Measurements from ENCODE around the gene PROM1.
A peak's percentile ranks its signal among the peaks of the same experiment; 100 is the strongest.

PROM1 gene, protein sequence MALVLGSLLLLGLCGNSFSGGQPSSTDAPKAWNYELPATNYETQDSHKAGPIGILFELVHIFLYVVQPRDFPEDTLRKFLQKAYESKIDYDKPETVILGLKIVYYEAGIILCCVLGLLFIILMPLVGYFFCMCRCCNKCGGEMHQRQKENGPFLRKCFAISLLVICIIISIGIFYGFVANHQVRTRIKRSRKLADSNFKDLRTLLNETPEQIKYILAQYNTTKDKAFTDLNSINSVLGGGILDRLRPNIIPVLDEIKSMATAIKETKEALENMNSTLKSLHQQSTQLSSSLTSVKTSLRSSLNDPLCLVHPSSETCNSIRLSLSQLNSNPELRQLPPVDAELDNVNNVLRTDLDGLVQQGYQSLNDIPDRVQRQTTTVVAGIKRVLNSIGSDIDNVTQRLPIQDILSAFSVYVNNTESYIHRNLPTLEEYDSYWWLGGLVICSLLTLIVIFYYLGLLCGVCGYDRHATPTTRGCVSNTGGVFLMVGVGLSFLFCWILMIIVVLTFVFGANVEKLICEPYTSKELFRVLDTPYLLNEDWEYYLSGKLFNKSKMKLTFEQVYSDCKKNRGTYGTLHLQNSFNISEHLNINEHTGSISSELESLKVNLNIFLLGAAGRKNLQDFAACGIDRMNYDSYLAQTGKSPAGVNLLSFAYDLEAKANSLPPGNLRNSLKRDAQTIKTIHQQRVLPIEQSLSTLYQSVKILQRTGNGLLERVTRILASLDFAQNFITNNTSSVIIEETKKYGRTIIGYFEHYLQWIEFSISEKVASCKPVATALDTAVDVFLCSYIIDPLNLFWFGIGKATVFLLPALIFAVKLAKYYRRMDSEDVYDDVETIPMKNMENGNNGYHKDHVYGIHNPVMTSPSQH

DNA sequence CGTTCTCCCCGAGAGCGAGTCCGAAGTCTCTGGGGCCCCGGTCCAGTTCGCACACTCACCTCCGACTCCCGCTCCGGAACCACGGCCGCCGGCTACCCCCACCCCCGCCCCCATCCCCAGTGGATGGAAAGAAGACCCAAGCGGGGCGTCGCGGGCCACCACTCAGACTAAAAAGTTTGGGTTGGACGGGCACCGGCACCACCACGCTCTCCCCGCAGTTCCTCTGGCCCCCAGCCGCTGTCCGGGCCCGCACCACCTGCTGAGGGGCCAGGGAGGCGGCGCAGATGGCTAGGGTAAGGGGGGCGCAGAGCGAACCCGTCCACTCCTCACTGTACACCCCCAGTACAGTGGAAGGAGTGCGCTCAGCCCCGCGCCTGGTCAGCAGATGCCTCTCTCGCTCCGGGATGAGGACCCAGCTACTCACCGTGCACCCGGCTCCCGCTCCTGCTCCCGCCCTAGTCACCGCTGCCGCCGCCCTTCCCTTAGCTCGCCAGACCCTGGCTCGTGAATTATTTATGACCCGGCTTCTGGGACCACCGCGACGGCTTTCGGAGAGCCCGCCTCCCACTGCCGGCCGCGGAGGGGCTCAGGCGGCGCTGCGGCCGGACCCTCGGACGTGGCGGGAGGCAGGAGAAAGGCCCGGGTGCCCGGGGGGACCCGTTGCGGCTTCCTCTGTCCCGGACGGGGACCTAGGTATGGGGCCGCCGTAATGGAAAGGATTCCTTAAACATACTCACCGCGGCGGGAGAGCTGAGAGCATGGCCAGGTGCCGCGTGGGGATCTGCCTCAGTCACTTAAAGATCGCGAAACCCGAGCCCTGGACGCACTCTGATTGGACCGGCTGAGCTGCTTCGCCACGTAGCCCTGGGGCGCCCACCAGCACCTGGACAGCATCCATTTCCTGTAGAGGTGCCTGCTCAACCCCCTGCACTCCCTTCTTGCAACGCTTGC is at the start of gene PROM1:
TSS of gene PROM1 (minus strand) at position 783 of the 951 bp plus-strand sequence. CDS start 8,117 bp downstream, outside the sequence.
- peak; percentile 28 for DNase-seq (ENCODE audit: low spot score)

DNA sequence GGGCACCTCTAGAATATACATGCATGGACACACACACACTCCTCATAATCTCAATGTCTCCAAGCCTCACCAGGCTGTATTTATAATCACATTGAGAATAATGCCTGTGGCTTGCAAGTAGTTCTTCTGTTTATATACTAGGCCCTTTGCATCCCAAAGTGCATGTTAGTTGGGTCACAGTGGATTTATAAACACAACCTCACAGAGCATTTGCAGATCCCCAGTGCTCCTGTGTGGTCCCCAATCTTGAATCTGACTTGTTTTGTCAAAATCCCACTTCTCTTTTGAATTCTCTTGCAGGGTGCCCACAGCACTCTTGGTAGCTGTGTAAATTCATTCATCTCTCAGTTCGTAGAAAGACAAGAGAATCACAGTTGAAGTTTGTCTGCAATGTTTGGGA is 49.6 kb upstream of the PROM1 start:
- DNase-seq (ENCODE audit: low spot score): no peak

DNA sequence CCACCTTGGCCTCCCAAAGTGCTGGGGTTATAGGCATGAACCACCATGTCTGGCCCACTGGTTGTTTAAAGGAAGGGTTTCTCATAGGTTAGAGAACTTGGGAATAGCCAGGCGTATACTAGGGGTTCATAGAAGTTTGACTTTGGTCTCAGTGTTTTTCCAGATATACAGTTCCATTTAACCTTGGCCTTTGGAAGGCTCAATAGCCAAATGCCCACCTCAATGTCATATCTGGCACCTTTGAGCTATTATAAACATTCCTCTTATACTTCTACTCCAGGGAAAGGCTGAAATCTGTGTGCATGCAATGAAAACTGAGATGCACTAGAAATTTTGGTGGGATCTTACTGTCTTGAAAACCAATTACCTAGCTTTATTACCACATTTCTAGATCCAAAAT is 47.5 kb upstream of the PROM1 start:
- DNase-seq (ENCODE audit: low spot score): no peak

DNA sequence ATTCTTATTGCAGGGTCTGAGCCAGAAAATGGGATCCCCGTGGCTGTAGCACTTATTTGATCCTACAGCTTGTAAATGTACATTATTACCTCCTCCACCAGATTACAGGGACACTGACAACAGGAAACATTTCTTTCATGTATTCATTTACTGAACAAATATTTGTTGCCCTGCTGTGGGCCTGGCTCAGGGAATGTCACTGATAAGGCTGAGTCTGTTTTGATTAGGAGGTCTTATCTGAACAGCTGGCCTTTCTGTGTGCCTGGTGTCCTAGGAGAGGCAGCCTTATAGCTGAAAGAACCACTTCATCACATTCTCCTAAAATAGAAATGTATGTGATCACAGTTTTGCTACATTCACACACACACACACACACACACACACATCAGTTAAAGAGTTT is 45.5 kb upstream of the PROM1 start:
- DNase-seq (ENCODE audit: low spot score): no peak

DNA sequence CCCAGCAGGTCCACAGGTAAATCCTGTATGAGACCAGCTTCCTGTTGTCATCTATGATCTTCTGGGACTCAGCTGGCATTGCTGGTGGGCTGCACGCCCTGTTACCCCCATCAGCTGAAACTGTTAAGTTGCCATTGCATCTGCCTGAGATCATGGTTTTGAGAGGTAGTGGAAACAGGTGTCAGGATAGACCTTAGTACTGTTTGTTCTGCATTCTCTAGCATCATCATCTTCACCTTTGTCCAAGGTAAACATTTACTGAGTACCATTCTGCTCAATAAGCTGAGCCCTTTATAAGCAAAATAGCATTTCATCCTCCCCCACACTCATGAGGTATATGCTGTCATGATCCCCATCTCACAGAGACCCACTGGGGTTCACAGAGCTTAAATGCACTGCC is 42.9 kb upstream of the PROM1 start:
- DNase-seq (ENCODE audit: low spot score): no peak

DNA sequence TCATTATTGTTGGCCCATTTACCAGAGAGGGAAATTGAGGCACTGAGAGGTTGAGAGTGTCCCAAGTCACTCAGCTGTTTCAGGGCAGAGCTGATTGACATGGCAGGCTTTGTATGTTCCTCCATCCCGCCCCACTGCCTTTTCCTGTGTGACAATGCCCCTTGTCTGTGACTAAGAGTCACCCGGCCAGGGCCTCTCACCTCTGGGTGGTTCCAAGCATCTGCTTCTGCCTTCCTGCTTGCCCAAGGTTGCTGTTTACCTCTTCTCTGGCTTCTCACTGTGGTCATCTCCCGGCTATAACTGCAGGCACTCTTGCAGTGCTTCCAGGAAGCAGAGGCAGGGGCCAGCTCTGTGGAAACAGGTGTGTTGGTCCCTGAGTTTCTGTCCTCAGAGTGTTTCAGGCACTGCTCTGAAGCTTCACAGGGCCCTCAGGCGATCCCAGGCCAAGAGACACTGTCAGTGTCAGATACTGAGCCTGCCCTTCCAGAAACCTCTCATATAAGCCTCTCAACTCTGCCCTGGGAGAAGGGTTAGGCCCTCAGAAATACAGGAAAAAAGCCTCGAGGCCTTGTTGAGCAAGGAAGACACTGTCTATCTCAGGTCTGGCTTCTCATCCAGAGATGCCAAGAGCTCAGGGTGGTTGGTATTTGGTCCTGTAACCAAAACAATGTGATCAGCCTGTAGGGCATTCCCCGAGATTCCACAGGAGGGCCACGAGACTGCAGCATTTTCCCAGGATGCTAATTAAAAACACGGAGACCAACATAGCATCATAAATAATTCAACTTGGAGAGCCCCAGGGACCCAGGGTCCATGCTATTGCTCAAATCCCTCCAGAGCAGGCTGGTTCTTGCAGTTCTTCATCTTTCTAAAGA is 42.0 kb upstream of the PROM1 start:
- DNase-seq (ENCODE audit: low spot score): no peak

DNA sequence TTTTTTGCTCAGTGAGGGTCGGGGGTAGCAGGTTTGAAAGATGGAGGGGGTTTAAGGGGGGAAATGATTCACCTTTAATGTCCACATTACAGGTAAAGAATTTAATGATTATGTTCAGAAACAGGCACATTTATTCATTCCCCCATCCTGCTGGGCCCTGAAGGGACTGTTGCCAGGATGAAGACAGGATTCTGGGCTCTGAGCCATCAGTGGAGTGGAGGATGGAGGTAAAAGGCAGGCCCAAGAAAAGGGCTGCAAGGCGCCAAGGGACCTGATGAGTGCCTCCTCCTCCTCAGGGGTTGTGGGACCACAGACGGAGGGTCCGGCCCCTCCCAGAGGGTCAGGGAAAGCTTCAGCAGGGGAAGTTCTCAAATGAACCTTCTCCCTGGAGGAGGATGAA is 40.4 kb upstream of the PROM1 start:
- DNase-seq (ENCODE audit: low spot score): no peak

DNA sequence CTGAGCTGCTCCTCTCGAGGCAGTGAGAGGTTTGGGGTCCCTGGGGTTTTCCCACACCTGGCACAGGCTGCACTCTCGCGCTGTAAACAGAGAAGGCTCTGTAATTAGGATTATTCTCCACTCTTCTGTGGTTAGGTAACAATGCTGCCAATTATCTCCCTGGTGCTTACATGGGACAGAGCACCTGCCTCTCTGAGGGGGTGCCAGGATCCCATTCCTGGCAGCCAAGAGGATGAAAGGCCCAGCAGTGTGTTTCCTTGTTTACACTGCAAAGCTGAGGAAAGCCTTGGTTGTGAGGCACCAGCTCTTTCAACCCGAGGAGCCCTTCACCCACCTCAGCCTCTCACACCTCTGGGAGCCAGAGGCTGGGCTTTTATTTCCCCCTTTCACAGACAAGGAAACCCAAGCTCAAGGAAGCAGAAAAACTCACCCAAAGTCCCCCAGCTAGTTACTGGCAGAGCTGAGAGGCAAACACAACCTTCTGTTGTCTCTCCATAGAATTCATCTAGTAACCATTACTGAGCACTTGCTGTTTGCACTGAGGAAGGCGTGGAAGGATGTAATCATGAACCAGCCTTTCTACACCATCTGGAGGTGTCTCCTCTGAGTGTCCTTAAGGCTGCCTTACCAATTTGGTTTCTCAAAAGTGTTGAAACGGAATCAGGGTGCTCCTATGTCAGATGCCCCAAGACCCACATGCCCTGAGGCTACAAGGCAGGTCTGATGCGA is 39.7 kb upstream of the PROM1 start:
- DNase-seq (ENCODE audit: low spot score): no peak

DNA sequence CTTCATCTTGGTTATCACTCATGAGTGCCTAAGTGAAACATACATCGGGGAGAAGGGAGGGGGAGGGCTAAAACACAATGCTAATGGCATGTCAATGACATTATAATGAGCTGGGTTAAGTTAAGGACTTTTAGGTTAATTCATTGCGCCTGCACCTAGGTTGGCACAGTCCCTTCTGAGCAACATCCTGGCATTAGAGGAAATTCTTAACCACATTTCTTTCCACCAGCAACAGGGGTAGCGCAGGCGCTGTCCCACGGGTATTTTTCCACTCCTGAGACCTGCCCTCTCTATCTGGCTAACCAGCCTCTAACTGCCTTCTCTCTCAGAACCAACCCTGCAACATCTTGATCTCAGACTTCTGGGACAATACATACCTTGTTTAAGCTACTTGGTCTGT is 39.0 kb upstream of the PROM1 start:
- DNase-seq (ENCODE audit: low spot score): no peak

DNA sequence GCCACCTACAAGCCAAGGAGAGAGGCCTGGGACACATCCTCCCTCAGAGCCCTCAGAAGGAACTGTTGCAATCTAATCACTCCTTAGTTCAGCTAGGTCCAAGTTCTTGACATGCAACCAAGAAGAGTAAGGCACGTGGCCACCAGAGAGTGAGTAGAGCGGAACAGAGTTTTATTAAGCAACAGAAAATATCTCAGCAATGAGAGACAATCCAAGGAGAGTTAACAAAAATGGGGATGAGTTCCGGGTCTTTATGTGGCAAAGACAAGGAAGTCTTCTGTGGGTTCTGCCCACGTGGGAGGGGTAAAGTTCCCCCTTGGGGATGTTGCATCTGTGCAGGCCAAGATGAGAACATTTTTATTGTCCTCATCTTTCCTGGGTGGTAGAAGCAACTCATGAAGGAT is 38.5 kb upstream of the PROM1 start:
- no peak for DNase-seq (ENCODE audit: low spot score)

DNA sequence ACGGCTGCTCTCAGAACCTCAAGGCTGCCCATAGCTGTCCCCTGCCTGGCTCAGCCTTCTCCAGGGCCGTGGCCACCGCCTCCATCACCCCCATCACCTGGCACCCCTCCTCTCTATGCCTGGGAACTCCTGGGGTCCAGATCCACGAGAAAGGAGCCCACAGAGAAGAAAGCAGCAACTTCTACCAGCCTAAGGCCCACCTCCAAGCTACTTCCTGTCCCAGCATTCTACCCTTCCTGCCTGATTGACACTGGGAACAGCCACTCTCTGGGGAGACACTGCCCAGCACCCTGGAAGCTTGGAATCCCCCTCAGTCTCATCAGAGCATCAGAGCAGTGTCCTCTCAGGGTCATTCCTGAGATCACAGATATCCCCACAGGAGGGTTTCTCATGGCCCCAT is 36.9 kb upstream of the PROM1 start:
- no peak for DNase-seq (ENCODE audit: low spot score)

DNA sequence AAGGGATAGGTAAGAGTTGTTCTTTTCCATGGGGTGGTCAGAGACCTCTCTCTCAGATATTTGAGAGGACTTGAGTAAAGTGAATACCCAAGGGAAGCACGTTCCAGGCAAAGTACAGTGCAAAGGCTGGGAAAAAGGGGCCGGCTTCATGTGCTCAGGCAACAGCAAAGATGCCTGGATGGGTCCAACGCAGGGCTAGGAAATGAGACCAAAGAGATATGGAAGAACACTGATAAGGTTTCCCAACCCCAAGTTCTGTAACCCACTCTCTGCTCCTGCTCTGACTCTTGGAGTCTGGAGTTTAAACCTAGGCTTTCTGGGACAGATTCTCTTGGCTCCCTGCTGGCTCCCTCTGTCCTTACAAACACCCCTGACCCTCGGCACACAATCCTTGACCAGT is 36.2 kb upstream of the PROM1 start:
- DNase-seq (ENCODE audit: low spot score): no peak

DNA sequence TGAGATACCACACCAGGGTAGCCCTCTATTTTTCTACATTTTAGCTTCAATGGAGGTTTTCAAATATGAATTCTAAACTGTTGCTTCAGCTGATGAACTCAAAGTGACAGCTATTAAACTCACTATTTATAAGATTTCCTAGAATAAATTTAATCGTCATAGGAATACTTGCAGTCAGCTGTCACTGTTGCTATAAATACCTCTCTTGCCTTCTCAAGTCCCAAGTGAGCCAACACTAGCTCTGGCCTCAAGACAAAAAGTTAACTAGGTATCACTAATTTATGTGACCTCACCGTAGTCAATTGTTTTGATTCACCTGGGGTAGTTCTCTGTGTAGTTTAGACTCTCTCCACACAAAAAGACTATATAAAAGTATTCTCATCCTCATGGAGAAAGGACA is 34.3 kb upstream of the PROM1 start:
- DNase-seq (ENCODE audit: low spot score): no peak

DNA sequence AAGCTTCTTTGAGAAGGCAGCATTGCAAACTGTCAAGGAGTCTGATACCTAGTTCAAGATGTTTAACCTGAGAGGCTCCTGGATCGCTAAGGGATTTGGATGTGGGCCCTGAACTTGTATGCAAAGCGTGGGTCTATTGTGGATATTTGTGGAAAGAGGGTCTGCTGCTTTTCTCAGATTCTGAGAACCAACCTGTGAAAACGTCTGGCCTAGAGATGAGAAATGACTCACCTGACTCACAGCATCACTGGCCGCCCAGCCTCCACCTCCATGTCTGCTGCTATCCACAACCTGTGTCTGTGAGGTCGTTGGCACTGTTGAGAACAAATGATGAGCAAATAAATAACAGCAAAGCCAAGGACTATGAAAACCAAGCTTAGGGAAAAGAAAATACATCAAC is 33.3 kb upstream of the PROM1 start:
- no peak for DNase-seq (ENCODE audit: low spot score)

DNA sequence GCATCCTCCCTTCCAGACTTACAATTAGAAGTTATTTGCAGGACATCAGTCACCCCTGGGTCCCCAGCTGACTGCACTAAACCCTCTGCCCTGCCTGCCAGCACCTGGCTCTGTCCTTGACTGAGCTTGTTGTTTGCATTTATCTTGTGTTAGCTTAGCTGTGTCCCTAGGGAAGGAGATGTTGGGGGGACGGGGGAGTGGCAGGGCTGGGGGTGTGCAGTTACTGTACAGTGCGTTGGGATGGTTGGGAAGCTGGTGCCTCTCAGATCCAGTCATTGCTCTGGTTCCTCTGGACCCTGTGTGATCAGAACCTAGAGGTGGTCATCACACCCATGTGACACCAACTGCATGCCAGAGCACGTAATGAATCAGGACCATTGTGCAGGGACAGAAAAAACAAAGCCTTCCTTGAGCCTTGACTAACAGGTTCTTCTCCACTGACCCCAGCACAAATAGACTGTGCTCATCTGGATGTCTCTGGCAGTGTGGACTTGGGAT is 32.7 kb upstream of the PROM1 start:
- no peak for DNase-seq (ENCODE audit: low spot score)

DNA sequence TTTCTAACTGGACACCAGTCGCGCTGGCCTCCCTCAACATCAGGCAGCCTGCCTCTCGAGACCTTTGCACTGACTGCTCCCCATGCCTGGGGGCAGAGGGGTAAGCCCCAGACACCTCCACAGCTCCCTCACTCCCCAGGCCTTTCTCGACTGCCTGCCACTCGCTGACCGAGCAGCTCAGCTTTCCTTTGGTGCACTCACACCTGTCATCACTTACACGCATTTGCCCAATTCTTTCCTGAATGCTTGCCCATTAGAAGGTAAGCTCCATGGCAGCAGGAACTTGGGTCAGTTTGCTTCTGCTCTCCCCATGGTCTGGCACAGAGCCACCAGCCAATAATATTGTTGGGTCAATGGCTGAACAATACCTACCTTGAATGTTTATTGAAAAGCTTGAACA is 32.2 kb upstream of the PROM1 start:
- no peak for DNase-seq (ENCODE audit: low spot score)

DNA sequence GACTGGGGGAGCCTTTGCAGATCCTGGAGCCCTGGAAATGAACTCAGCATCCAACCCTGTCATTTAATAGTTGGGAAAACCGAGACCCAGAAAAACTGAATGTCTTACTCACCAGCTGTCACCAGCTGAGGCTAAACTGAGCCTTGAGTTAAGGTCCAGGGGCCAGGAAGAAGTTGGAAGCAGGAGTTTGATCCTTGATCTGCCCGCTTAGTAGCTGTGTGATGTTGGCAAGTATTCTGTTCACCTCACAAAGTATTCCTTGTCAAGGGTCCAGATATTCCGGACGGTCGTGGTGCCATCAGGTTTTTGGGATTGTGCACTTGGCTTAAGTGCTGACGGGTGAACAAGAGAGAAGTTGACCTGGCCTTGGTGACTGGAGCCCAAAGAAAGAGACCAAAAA is 30.7 kb upstream of the PROM1 start:
- DNase-seq (ENCODE audit: low spot score): no peak

DNA sequence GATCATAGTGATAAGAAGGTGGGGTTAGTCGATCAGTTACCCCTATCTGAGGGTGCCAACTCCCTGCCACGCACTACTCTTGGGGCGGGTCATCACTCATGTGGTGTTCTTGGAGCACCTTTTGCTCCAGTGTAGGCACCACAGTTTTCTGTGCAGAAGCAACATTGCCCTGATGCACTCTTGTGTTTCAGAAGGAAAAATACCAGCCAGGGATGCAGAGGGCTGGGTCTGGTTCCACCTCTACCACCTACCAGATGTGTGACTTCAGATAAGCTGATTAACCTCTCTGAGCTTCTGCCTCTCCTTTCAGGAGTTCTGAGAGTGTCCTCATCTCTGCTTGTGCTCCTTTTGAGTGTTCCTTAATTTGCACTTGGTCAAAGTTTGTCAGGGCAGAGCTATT is 29.9 kb upstream of the PROM1 start:
- no peak for DNase-seq (ENCODE audit: low spot score)

DNA sequence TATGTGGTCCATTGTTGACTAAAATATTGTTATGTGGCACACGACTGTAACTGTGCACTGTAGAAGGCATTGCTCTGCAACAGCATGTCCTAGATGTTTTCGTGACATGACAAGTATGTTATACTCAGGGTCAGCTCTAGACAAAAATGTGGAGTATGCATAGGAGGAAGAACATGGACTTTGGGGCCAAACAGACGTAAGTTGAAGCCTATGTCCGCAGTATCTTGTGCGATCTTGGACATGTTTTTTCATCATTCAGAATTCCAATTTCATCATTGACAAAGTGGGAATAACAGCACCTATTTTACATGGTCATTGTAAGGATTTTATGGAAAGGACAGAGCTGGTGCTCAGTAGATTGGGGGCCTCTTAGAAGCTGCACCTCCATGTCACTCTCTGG is 27.7 kb upstream of the PROM1 start:
- DNase-seq (ENCODE audit: low spot score): no peak

DNA sequence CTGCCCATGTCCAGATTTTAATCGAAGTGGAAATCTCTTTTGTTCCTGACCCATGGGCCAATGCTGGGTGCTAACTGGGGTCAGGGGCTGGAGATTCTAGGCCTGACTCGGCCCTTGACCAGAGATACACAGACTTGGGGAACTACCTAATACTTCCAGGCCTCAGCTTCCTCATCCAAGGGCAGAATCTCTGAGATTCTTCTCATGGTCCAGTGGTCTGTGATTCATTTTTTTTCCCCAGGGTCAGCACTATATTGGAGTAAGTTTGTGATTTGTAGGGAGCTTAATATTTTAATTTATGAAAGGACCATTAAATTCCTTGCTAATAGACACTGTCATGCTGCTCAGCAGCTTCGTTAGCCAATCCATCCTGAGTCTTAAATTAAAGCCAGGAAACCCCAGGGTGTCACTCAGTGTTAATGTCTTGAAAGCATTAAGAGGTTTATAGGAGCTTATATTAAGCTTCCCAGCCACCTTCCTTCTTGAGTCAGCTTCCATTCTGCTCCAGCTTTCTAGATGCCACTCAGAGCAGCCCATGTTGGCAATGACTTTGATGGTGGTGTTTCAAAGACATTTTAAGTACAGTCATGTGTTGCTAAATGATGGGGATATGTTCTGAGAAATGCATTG is 27.0 kb upstream of the PROM1 start:
- DNase-seq (ENCODE audit: low spot score): no peak

Data from GM03348 (cell line).